ENCODE data around the gene SEMA5A.

Gene SEMA5A

GRCh38 chr5:9512457-9512856 is 33.4 kb downstream of the SEMA5A start:
- no peak for DNase-seq

GRCh38 chr5:9507974-9508373 is 37.9 kb downstream of the SEMA5A start:
- no peak for DNase-seq

GRCh38 chr5:9505225-9505624 is 40.6 kb downstream of the SEMA5A start:
- DNase-seq = no peak

- DNase-seq = no peak
These were observed 43.0 kb downstream of the SEMA5A start for GRCh38 chr5:9502864-9503263.

- no peak for DNase-seq
These were observed 43.6 kb downstream of the SEMA5A start for GRCh38 chr5:9502050-9502834.

GRCh38 chr5:9500625-9501024 is 45.2 kb downstream of the SEMA5A start:
- DNase-seq = no peak

GRCh38 chr5:9500193-9500592 is 45.7 kb downstream of the SEMA5A start:
- DNase-seq = no peak

GRCh38 chr5:9499498-9499876 is 46.4 kb downstream of the SEMA5A start:
- DNase-seq = no peak

- no peak for DNase-seq
These were observed 47.1 kb downstream of the SEMA5A start for GRCh38 chr5:9498541-9499497.

GRCh38 chr5:9497347-9497746 is 48.5 kb downstream of the SEMA5A start:
- no peak for DNase-seq

GRCh38 chr5:9496801-9497200 is 49.1 kb downstream of the SEMA5A start:
- no peak for DNase-seq

DNA sequence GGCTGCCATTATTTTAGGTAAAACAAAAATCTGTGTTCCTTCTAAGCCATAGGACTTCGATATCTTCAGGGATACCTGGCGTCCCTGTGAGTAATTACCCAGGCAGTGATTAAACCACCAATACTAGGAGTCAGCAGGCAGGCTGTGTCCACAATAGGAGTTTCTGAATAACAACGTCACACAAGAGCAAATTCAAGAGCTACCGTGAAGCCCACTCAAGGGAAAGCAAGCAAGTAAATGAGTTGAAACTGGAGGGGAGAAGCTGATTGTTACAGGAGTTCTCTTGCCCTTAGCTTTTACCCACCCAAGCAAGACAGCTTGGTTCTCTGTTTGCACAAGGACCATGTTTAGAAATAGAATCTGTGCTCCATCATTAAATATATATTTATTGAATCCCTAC is 50.8 kb downstream of the SEMA5A start:
- DNase-seq = no peak

GRCh38 chr5:9494301-9494700 is 51.6 kb downstream of the SEMA5A start:
- DNase-seq = no peak

DNA sequence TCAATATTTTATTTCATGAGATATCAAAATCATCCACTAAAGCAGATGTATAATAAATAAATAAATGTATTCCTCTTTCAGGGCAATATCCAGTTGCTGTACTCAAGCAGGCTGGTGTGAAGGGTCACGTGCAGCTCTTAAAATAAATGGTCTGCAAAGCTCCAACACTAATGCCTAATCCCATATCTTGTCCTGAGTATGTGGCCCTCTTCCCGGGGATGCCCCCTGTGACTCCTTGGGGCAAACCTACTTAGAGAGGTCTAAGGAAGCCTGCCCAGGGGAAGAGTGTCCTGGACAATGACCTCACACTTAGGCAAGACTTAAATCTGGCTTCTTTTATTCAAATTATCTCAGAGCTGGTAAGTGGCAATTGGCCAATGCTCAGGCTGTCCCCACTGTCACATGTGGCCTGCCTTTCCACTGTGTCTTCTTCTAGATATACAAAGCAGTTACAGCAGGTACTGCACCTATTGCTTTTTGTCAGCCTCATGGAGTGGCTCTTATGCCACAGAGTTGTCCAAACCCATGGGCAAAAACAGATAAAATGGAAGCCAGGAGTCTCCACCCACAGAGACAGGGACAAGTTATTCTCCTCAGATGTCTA is 55.3 kb downstream of the SEMA5A start:
- DNase-seq = no peak

DNA sequence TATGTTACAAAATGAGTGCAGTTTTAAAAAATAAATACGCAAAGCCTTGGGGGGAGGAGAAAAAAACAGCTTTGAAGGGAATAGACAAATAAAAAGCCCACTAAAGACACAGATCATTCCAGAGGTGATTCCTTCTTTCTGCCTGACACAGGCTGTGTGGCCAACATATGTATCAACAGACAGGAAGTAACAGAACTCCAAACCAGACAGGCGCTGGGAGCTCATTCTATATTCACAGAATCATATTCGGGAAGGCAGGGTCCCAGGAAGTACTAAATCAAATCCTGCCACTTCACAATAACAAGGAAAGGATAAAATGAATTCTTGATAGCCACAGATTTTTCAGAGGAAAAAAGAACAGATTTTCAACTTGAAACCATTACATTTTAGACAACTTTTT is 62.1 kb downstream of the SEMA5A start:
- DNase-seq = no peak

GRCh38 chr5:9483243-9483642 is 62.6 kb downstream of the SEMA5A start:
- no peak for DNase-seq

GRCh38 chr5:9482381-9482780 is 63.5 kb downstream of the SEMA5A start:
- no peak for DNase-seq

DNA sequence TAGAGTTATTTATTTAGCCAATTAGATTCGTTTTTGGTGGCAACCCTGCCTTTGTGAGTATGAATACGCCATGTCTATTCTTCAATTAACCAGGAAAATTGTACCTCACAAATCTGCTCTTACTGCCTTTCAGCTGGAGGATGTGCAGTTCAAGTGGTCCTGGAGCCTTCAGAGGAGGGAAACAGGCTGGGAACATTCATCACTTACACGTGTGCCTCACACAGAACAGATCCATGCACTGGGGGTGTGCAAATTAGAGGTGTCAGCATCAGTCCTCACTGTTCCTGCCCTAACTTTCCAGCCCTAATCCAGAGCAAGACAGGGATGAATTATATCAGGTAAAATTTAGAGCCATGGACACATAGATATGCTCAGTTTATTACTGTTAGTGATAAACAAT is 65.4 kb downstream of the SEMA5A start:
- no peak for DNase-seq

GRCh38 chr5:9479990-9480389 is 65.9 kb downstream of the SEMA5A start:
- no peak for DNase-seq

DNA sequence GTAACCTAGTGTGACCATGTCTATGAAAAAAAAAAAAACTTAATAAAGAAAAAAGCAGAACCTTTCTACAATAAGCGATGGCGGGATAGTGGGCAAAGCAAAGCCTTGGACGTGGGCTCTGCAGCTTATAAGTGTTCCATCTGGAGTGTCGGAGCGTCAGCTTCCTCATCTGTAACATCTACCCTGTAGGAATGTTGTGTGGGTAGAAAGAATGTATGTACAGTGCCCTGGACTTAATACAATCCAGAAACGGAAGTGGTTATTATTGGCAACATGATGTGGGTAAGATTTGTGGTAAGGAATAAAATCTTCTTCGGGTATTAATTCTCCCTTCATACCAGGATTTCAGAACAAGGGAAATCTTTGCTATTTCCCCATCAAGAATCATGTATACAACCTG is 66.5 kb downstream of the SEMA5A start:
- no peak for DNase-seq

GRCh38 chr5:9477537-9477936 is 68.3 kb downstream of the SEMA5A start:
- DNase-seq = no peak

DNA sequence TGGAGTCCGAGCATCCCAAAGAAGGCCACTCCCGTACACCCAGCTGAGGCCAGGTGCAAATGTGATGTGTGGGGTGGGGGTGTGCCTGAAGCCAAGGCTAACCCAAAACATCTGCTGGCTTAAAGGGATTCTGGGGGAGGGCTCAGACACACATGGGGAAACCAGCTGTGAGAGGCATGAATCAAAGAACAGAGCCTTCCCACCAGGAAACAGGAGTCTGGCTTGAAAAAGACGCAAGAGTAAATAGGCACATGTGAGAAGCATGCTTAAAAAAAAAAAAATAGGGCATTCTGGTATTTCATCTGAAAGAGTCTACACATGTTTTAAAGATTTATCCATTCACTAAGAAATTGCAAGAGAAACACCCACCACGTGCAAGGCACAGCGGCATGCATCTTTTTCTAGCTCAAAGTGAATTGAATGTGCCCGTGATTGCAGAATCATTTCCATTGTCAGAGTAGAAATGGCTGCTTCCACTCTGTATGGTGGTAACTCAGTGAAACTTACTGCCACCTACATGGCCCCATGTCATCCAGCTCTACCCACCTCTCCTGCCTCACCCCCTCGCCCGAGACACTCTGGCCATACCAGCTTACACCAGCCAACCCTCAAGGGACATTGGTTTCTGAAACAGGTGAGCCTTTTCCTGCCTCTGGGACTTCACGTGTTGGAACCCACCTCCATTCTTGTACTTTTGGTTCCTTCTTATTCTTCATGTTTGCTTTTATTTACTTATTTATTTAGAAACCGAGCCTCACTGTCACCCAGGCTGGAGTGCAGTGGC is 71.5 kb downstream of the SEMA5A start:
- DNase-seq = no peak

GRCh38 chr5:9473624-9474023 is 72.3 kb downstream of the SEMA5A start:
- no peak for DNase-seq

Data from C1 segment of cervical spinal cord (tissue), 14 donors.